WTC11 (cell line): ENCODE data around the gene ZBTB20. TPM values are rescaled to one million over a fixed set of nuclear protein-coding genes. Genes with fewer than 3 reads are reported as not detected.

ENCODE experiments used
- ATAC-seq: fragments of 200-7000 bp; cut with Tn5 transposase; 2 replicates; pipeline ENCODE4 v1.10.0; 2021; ENCODE audit warnings: mild to moderate bottlenecking, moderate library complexity
- CTCF ChIA-PET: fragments of 300-600 bp; sonication (Branson Sonifier 250); formaldehyde crosslinking; loops from one replicate; lab custom pipeline; 2021; ENCODE audit warnings: antibody characterized with exemption; lab: Charles Lee
- POLR2A ChIA-PET: fragments of 350-600 bp; sonication (Branson Sonifier 250); formaldehyde crosslinking; loops from one replicate; lab custom pipeline; 2021; ENCODE audit warnings: antibody characterized with exemption; lab: Charles Lee
- DNase-seq: peaks from one replicate; pipeline ENCODE4 v3.0.0; 2021; ENCODE audit warnings: low spot score
- H3K27ac Mint-ChIP-seq: 2 replicates; pipeline ENCODE4 v1.8.0; 2021; ENCODE audit warnings: mixed read lengths
- H3K27me3 Mint-ChIP-seq: 2 replicates; pipeline ENCODE4 v1.8.0; 2021; ENCODE audit warnings: low read depth, mild to moderate bottlenecking, moderate library complexity, mixed read lengths
- H3K36me3 Mint-ChIP-seq: 2 replicates; pipeline ENCODE4 v1.8.0; 2021; ENCODE audit warnings: mixed read lengths
- H3K4me1 Mint-ChIP-seq: 2 replicates; pipeline ENCODE4 v1.8.0; 2022; ENCODE audit warnings: mixed read lengths
- H3K4me3 Mint-ChIP-seq: 2 replicates; pipeline ENCODE4 v1.8.0; 2021; ENCODE audit warnings: mild to moderate bottlenecking, moderate library complexity, mixed read lengths
- H3K9me3 Mint-ChIP-seq: 2 replicates; pipeline ENCODE4 v1.8.0; 2021; ENCODE audit warnings: mixed read lengths
- ATF1 ChIP-seq: sonication (generic); formaldehyde crosslinking; IDR thresholded peaks from 2 replicates; pipeline ENCODE4 v1.8.1; 2023; ENCODE audit warnings: mild to moderate bottlenecking, moderate library complexity, missing genetic modification reagents
- CBFB ChIP-seq: sonication (generic); formaldehyde crosslinking; IDR thresholded peaks from 2 replicates; pipeline ENCODE4 v1.8.1; 2022; ENCODE audit warnings: mild to moderate bottlenecking, low read depth, missing genetic modification reagents
- EMX1 ChIP-seq: fragments of 250-450 bp; sonication (Bioruptor Pico); IDR thresholded peaks from 2 replicates; pipeline ENCODE4 v1.8.0; 2021; ENCODE audit warnings: mild to moderate bottlenecking
- FOXK1 ChIP-seq: sonication (generic); formaldehyde crosslinking; IDR thresholded peaks from 2 replicates; pipeline ENCODE4 v1.8.0; 2022; ENCODE audit warnings: mild to moderate bottlenecking, moderate library complexity, missing genetic modification reagents
- HMGA2 ChIP-seq: fragments of 250-450 bp; sonication (Bioruptor Pico); IDR thresholded peaks from 2 replicates; pipeline ENCODE4 v1.4.0; 2021; ENCODE audit warnings: mild to moderate bottlenecking, moderate library complexity
- IRF2 ChIP-seq: sonication (generic); formaldehyde crosslinking; IDR thresholded peaks from 2 replicates; pipeline ENCODE4 v1.8.0; 2022; ENCODE audit warnings: low read depth, missing genetic modification reagents, borderline replicate concordance
- MYBL2 ChIP-seq: sonication (generic); formaldehyde crosslinking; IDR thresholded peaks from 2 replicates; pipeline ENCODE4 v1.8.1; 2023; ENCODE audit warnings: mild to moderate bottlenecking, moderate library complexity, missing genetic modification reagents
- NFATC4 ChIP-seq: fragments of 250-450 bp; sonication (Bioruptor Pico); IDR thresholded peaks from 2 replicates; pipeline ENCODE4 v1.9.0; 2021; ENCODE audit warnings: mild to moderate bottlenecking
- NFYB ChIP-seq: sonication (generic); formaldehyde crosslinking; conservative IDR thresholded peaks from 2 replicates; pipeline ENCODE4 v1.8.0; 2022; ENCODE audit warnings: low read depth, missing genetic modification reagents
- SMAD3 ChIP-seq: sonication (generic); formaldehyde crosslinking; IDR thresholded peaks from 2 replicates; pipeline ENCODE4 v1.8.0; 2022; ENCODE audit warnings: missing genetic modification reagents, mild to moderate bottlenecking, borderline replicate concordance
- TEAD1 ChIP-seq: sonication (generic); formaldehyde crosslinking; IDR thresholded peaks from 2 replicates; pipeline ENCODE4 v1.8.0; 2022; ENCODE audit warnings: mild to moderate bottlenecking, missing genetic modification reagents
- ZNF121 ChIP-seq: sonication (generic); formaldehyde crosslinking; IDR thresholded peaks from 2 replicates; pipeline ENCODE4 v1.8.0; 2023; ENCODE audit warnings: missing genetic modification reagents
- ZNF396 ChIP-seq: fragments of 250-450 bp; sonication (Bioruptor Pico); IDR thresholded peaks from 2 replicates; pipeline ENCODE4 v1.8.0; 2021; ENCODE audit warnings: mild to moderate bottlenecking, moderate library complexity, borderline replicate concordance
- ZNF416 ChIP-seq: fragments of 250-450 bp; sonication (Bioruptor Pico); IDR thresholded peaks from 2 replicates; pipeline ENCODE4 v1.9.0; 2021; ENCODE audit warnings: mild to moderate bottlenecking, inconsistent platforms
- ZNF671 ChIP-seq: fragments of 250-450 bp; sonication (Bioruptor Pico); IDR thresholded peaks from 2 replicates; pipeline ENCODE4 v1.8.0; 2021; ENCODE audit warnings: mild to moderate bottlenecking
- total RNA-seq: library from RNA; stranded (reverse); gene quantifications from 3 replicates; pipeline ENCODE4 v1.2.3, GENCODE V29; 2021
- TF ChIP-seq, protein P1 (sequence below): sonication (generic); formaldehyde crosslinking; IDR thresholded peaks from 2 replicates; pipeline ENCODE4 v1.8.0; 2023; ENCODE audit warnings: missing genetic modification reagents
- TF ChIP-seq, protein P2 (sequence below): sonication (generic); formaldehyde crosslinking; IDR thresholded peaks from 2 replicates; pipeline ENCODE4 v1.8.0; 2022; ENCODE audit warnings: mild to moderate bottlenecking, missing genetic modification reagents
- TF ChIP-seq, protein P3 (sequence below): sonication (generic); formaldehyde crosslinking; IDR thresholded peaks from 2 replicates; pipeline ENCODE4 v1.8.1; 2023; ENCODE audit warnings: mild to moderate bottlenecking, missing genetic modification reagents, borderline replicate concordance
- TF ChIP-seq, protein P4 (sequence below): sonication (generic); formaldehyde crosslinking; IDR thresholded peaks from 2 replicates; pipeline ENCODE4 v1.8.1; 2023; ENCODE audit warnings: mild to moderate bottlenecking, moderate library complexity, missing genetic modification reagents
- TF ChIP-seq, protein P5 (sequence below): sonication (generic); formaldehyde crosslinking; conservative IDR thresholded peaks from 2 replicates; pipeline ENCODE4 v1.8.1; 2022; ENCODE audit warnings: mild to moderate bottlenecking, missing genetic modification reagents

Gene ZBTB20
- total RNA-seq, 1 experiment from 2014 or later: 1.5 TPM

DNA sequence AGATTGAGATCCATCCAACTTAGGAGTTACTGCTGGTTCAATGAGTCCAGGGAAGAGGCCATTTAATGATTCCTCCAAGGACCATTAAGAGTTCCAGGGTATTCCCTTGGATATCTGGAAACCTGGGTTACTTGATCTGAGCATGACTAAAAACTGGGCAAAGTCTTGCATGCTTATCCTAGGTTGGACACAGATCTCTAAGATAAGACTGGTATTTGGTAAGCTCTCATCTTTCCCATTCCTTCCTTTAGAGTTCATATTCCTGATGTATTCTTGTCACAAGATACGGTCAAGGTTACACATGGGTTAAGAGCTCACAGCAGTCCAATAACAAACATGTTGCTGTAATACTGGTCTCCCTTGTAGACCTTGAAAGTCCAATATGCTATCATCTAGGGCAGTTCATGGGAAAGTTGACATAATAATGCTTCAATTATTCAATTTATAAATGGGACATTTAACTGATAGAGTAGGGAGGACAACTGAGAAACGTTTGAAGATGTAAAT is 551.5 kb downstream of the ZBTB20 start (continued):
- TF ChIP-seq, protein P1, sequence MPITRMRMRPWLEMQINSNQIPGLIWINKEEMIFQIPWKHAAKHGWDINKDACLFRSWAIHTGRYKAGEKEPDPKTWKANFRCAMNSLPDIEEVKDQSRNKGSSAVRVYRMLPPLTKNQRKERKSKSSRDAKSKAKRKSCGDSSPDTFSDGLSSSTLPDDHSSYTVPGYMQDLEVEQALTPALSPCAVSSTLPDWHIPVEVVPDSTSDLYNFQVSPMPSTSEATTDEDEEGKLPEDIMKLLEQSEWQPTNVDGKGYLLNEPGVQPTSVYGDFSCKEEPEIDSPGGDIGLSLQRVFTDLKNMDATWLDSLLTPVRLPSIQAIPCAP: no peak
- TF ChIP-seq EMX1 (no peak), NFATC4 (CRISPR knock-in tag) (no peak), ZNF396 (CRISPR knock-in tag) (no peak), IRF2 (CRISPR knock-in tag) (no peak), TEAD1 (CRISPR knock-in tag) (no peak), SMAD3 (CRISPR knock-in tag) (no peak), ZNF121 (no peak), ZNF416 (CRISPR knock-in tag) (no peak), FOXK1 (CRISPR knock-in tag) (no peak)
- TF ChIP-seq, protein P2, sequence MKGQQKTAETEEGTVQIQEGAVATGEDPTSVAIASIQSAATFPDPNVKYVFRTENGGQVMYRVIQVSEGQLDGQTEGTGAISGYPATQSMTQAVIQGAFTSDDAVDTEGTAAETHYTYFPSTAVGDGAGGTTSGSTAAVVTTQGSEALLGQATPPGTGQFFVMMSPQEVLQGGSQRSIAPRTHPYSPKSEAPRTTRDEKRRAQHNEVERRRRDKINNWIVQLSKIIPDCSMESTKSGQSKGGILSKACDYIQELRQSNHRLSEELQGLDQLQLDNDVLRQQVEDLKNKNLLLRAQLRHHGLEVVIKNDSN (CRISPR knock-in tag): no peak

DNA sequence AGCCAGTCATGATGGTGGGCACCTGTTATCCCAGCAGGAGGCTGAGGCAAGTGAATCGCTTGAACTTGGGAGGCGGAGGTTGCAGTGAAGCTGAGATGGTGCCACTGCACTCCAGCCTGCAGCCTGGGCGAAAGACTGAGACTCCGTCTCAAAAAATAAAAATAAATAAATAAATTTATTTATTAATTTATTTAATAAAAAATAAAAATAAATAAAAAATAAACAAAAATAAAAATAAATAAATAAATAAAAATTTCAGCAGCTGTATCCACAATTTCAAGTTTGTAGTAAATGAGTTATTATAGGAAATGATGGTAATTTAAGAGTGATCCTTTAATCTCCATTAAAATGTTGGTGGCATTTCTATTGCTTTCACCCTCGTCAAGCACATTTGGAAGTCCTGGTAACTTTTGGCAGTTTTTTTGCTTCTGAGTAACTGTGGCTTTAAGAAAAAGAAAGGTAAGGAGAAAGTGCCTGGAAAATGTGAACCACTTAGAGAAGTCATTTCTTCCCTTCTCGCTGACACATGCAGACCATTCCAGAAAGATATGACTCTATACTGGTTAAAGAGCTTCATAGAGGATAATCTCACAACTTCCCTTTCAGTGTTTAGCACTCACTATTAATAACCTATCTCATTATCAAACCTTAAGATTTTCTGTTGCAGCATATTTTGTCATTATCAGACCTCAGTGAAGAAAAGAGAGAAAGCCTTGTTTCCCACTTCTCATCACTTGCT is 556.6 kb downstream of the ZBTB20 start:
- ChIA-PET POLR2A (no interaction called here), CTCF (interaction anchor here (0.6 kb wide), 2 partner anchors 206 to 230 kb away, joined by 3 to 5 read pairs; no protein-coding TSS in a partner anchor)
- Mint-ChIP-seq H3K27ac (no peak overlapping the region), H3K36me3 (no peaks in the 10 kb centered on the region), H3K4me3 (no peak overlapping the region), H3K27me3 (no peaks in the 10 kb centered on the region), H3K9me3 (no peaks in the 10 kb centered on the region), H3K4me1 (peaks cover 6% of the 10 kb centered on the region; the same call in 1 of the 2 replicates)
- ATAC-seq (no peak), DNase-seq (no peak)
- TF ChIP-seq HMGA2 (CRISPR knock-in tag): peak; percentile 99
- no peak for TF ChIP-seq NFYB (CRISPR knock-in tag)

DNA sequence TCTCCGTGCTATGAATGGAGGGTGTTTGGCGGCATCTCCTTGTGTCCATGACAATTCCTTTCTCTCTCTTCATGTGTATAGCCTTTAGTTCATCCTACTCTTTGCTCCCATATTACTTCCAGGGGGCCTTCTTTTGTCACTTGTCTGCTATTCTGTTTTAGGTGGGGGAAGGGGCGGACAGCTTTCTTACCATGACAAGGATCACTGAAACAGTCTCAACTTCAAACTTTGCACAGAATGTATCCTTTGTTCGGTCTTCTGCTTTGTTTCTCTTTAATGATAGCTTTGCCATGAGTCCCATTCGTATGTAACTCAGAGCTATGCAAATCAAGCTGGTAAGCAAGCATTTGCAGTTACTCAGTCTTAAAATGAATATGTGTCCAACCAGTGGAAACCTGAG is 559.1 kb downstream of the ZBTB20 start:
- DNase-seq: no peak
- H3K9me3 Mint-ChIP-seq: no peaks in the 10 kb centered on the region

More for the DNA sequence above, 559.1 kb downstream of the ZBTB20 start:
- ATAC-seq: no peak
- Mint-ChIP-seq H3K27me3 (no peaks in the 10 kb centered on the region), H3K4me3 (no peak overlapping the region)
- POLR2A ChIA-PET: no interaction called here
- TF ChIP-seq, protein P3, sequence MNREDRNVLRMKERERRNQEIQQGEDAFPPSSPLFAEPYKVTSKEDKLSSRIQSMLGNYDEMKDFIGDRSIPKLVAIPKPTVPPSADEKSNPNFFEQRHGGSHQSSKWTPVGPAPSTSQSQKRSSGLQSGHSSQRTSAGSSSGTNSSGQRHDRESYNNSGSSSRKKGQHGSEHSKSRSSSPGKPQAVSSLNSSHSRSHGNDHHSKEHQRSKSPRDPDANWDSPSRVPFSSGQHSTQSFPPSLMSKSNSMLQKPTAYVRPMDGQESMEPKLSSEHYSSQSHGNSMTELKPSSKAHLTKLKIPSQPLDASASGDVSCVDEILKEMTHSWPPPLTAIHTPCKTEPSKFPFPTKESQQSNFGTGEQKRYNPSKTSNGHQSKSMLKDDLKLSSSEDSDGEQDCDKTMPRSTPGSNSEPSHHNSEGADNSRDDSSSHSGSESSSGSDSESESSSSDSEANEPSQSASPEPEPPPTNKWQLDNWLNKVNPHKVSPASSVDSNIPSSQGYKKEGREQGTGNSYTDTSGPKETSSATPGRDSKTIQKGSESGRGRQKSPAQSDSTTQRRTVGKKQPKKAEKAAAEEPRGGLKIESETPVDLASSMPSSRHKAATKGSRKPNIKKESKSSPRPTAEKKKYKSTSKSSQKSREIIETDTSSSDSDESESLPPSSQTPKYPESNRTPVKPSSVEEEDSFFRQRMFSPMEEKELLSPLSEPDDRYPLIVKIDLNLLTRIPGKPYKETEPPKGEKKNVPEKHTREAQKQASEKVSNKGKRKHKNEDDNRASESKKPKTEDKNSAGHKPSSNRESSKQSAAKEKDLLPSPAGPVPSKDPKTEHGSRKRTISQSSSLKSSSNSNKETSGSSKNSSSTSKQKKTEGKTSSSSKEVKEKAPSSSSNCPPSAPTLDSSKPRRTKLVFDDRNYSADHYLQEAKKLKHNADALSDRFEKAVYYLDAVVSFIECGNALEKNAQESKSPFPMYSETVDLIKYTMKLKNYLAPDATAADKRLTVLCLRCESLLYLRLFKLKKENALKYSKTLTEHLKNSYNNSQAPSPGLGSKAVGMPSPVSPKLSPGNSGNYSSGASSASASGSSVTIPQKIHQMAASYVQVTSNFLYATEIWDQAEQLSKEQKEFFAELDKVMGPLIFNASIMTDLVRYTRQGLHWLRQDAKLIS (CRISPR knock-in tag): no peak
- TF ChIP-seq ZNF671 (CRISPR knock-in tag) (no peak), MYBL2 (CRISPR knock-in tag) (no peak), ATF1 (no peak), CBFB (CRISPR knock-in tag) (no peak)
- TF ChIP-seq, protein P4, sequence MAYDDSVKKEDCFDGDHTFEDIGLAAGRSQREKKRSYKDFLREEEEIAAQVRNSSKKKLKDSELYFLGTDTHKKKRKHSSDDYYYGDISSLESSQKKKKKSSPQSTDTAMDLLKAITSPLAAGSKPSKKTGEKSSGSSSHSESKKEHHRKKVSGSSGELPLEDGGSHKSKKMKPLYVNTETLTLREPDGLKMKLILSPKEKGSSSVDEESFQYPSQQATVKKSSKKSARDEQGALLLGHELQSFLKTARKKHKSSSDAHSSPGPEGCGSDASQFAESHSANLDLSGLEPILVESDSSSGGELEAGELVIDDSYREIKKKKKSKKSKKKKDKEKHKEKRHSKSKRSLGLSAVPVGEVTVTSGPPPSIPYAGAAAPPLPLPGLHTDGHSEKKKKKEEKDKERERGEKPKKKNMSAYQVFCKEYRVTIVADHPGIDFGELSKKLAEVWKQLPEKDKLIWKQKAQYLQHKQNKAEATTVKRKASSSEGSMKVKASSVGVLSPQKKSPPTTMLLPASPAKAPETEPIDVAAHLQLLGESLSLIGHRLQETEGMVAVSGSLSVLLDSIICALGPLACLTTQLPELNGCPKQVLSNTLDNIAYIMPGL (CRISPR knock-in tag): no peak
- TF ChIP-seq, protein P5, sequence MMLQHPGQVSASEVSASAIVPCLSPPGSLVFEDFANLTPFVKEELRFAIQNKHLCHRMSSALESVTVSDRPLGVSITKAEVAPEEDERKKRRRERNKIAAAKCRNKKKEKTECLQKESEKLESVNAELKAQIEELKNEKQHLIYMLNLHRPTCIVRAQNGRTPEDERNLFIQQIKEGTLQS (CRISPR knock-in tag): no peak
- TF ChIP-seq, all 79 proteins: peak for 0
- Mint-ChIP-seq H3K4me1 (peaks cover 26% of the 10 kb centered on the region), H3K27ac (no peak overlapping the region), H3K36me3 (no peaks in the 10 kb centered on the region)
- CTCF ChIA-PET: interaction anchor here (1.4 kb wide), 1 partner anchor 204 kb away, joined by 4 read pairs; no protein-coding TSS in a partner anchor
